OCI-LY3 (cell line): ENCODE measurements around the gene SNRPD2.

Experiments
- H2AFZ ChIP-seq: fragments of 200-600, 300-600 bp; shearing (Covaris generic); 2 replicates; pipeline ENCODE4 v1.6.0; 2014; ENCODE audit warnings: antibody characterized with exemption, low read depth, low read length
- H3K27ac ChIP-seq: fragments of 200-600, 300-600 bp; sonication (generic); 2 replicates; pipeline ENCODE4 v1.5.1; 2014; ENCODE audit warnings: mild to moderate bottlenecking, low read length, moderate library complexity, mixed read lengths
- H3K27me3 ChIP-seq: fragments of 200-600, 300-600 bp; sonication (generic); 2 replicates; pipeline ENCODE4 v1.6.1; 2014; ENCODE audit warnings: low read depth, low read length, mixed read lengths
- H3K36me3 ChIP-seq: fragments of 200-600, 300-600 bp; sonication (generic); replicated peaks from 2 replicates; pipeline ENCODE3; 2014; ENCODE audit warnings: low read depth, low read length, mixed read lengths
- H3K4me1 ChIP-seq: fragments of 300-600, 200-600 bp; sonication (generic); 2 replicates; pipeline ENCODE4 v1.6.1; 2014; ENCODE audit warnings: low read length, mixed read lengths
- H3K4me2 ChIP-seq: fragments of 200-600, 300-600 bp; sonication (generic); 2 replicates; pipeline ENCODE4 v1.6.1; 2014; ENCODE audit warnings: low read length, mixed read lengths
- H3K4me3 ChIP-seq: fragments of 300-600, 200-600 bp; sonication (generic); 2 replicates; pipeline ENCODE4 v1.5.1; 2014; ENCODE audit warnings: antibody characterized with exemption, mild to moderate bottlenecking, low read length, moderate library complexity
- H3K79me2 ChIP-seq: fragments of 300-600, 200-600 bp; shearing (Covaris generic); 2 replicates; pipeline ENCODE4 v1.6.1; 2014; ENCODE audit warnings: mild to moderate bottlenecking, low read length, mixed read lengths
- H3K9ac ChIP-seq: fragments of 300-600, 200-600 bp; shearing (Covaris generic); 2 replicates; pipeline ENCODE4 v1.6.0; 2014; ENCODE audit warnings: mild to moderate bottlenecking, low read length, moderate library complexity
- H3K9me3 ChIP-seq: fragments of 200-600, 300-600 bp; shearing (Covaris generic); 2 replicates; pipeline ENCODE4 v1.6.1; 2014; ENCODE audit warnings: low read length, mixed read lengths; ENCODE audit not compliant: insufficient read depth
- H4K20me1 ChIP-seq: fragments of 200-600, 300-600 bp; sonication (generic); 2 replicates; pipeline ENCODE4 v1.6.1; 2016; ENCODE audit warnings: low read length, mixed read lengths; ENCODE audit not compliant: insufficient read depth
- CTCF ChIP-seq: fragments of 200-600, 300-600 bp; sonication (generic); IDR thresholded peaks from 2 replicates; pipeline ENCODE4 v1.5.1; 2014; ENCODE audit warnings: antibody characterized with exemption, low read length, low read depth
- EZH2phosphoT487 ChIP-seq: fragments of 200-600 bp; shearing (Covaris generic); IDR thresholded peaks from 2 replicates; pipeline ENCODE4 v1.6.1; 2018; ENCODE audit warnings: antibody characterized with exemption, mixed run types, low read depth

The SNRPD2 gene

GRCh38 chr19:45640849-45641273 lies 50.9 kb downstream of the SNRPD2 start:
- peaks cover 3% of the 10 kb centered on the region; the same call in 1 of the 2 replicates for H3K79me2 ChIP-seq
- H3K27ac ChIP-seq, result peak overlapping the region; percentile 95
- no peaks in the 10 kb centered on the region for H3K27me3 ChIP-seq
- H2AFZ ChIP-seq, result no peak overlapping the region; the same call in 1 of the 2 replicates
- TF ChIP-seq EZH2phosphoT487, result no peak
- no peak for TF ChIP-seq CTCF
- H3K4me1 ChIP-seq, result peaks cover 30% of the 10 kb centered on the region
- peak overlapping the region; percentile 93 for H3K4me2 ChIP-seq
- H3K4me3 ChIP-seq, result peak overlapping the region; percentile 90
- H4K20me1 ChIP-seq, result no peaks in the 10 kb centered on the region
- H3K36me3 ChIP-seq, result peaks cover 7% of the 10 kb centered on the region
- H3K9me3 ChIP-seq, result no peaks in the 10 kb centered on the region
- no peak overlapping the region for H3K9ac ChIP-seq

- Histone ChIP-seq H4K20me1 (no peaks in the 10 kb centered on the region), H3K27me3 (no peaks in the 10 kb centered on the region), H3K79me2 (peaks cover 3% of the 10 kb centered on the region; the same call in 1 of the 2 replicates), H3K4me2 (peak within 1 kb of the TSS; percentile 83), H3K27ac (0 out of 2 replicates have a peak within 1 kb of the TSS, but pooled peaks have one; percentile 23), H3K4me1 (peaks cover 20% of the 10 kb centered on the region), H3K9me3 (no peaks in the 10 kb centered on the region), H3K9ac (peak within 1 kb of the TSS; percentile 71), H3K4me3 (peak within 1 kb of the TSS; percentile 83), H3K36me3 (peaks cover 7% of the 10 kb centered on the region), H2AFZ (peak within 1 kb of the TSS; percentile 58; the same call in 1 of the 2 replicates)
- TF ChIP-seq CTCF, result peak; percentile 77
- no peak for TF ChIP-seq EZH2phosphoT487
These were observed 52.6 kb downstream of the SNRPD2 start, which contains the start of gene EML2 for GRCh38 chr19:45638930-45639729. Gene EML2 (minus strand): TSS chr19:45639397. CDS start chr19:45639376, 21 bp downstream.

- Histone ChIP-seq H3K79me2 (peaks cover 3% of the 10 kb centered on the region; the same call in 1 of the 2 replicates), H4K20me1 (no peaks in the 10 kb centered on the region), H3K27ac (no peak overlapping the region), H3K36me3 (peaks cover 7% of the 10 kb centered on the region), H3K9me3 (no peaks in the 10 kb centered on the region), H3K4me3 (peak overlapping the region; percentile 83), H3K9ac (peak overlapping the region; percentile 71; the same call in 1 of the 2 replicates), H3K27me3 (no peaks in the 10 kb centered on the region), H3K4me2 (peak overlapping the region; percentile 83), H3K4me1 (peaks cover 15% of the 10 kb centered on the region), H2AFZ (no peak overlapping the region)
- TF ChIP-seq EZH2phosphoT487 (no peak), CTCF (no peak)
These were observed 53.7 kb downstream of the SNRPD2 start for GRCh38 chr19:45637890-45638667.
